Ovary (tissue), 9 donors: ENCODE measurements around the gene USP20. TPM values are rescaled to one million over a fixed set of nuclear protein-coding genes. Genes with fewer than 3 reads are reported as not detected.

ENCODE experiments used
- DNase-seq, 5 donors: peaks; one replicate each; pipeline ENCODE4 v3.0.0-alpha.2; 2019 to 2020
- H3K27ac ChIP-seq, 2 donors: fragments of 200-600 bp; one replicate each; pipeline versions ENCODE4 v1.5.1 to v1.8.0; 2019 to 2022
- H3K27me3 ChIP-seq: fragments of 200-600 bp; one replicate; pipeline ENCODE4 v1.8.0; 2022
- H3K36me3 ChIP-seq: fragments of 200-600 bp; sonication (generic); one replicate; pipeline ENCODE4 v1.5.1; 2019
- H3K4me1 ChIP-seq: one replicate; pipeline ENCODE4 v1.8.1; 2013; ENCODE audit warnings: mild to moderate bottlenecking, moderate library complexity; ENCODE audit not compliant: insufficient read depth
- H3K4me3 ChIP-seq: fragments of 200-600 bp; sonication (generic); one replicate; pipeline ENCODE4 v1.5.1; 2017
- H3K9me3 ChIP-seq, 2 donors: fragments of 200-600 bp in 1 of 2; sonication (generic) in 1 of 2; one replicate each; pipeline versions ENCODE4 v1.5.1 to v1.8.1; 2013 to 2019; ENCODE audit warnings: mild to moderate bottlenecking in 1 of 2, moderate library complexity in 1 of 2
- EP300 ChIP-seq: sonication (generic); formaldehyde crosslinking; IDR thresholded peaks from one replicate; pipeline ENCODE4 v1.6.1; 2017; ENCODE audit warnings: antibody characterized with exemption
- POLR2A ChIP-seq: fragments of 450-650 bp; IDR thresholded peaks from one replicate; pipeline ENCODE4 v1.6.1; 2017; ENCODE audit warnings: antibody characterized with exemption, mild to moderate bottlenecking, moderate library complexity
- WGBS, 3 donors: extraction: QIAGEN DNeasy Blood & Tissue Kit in 1 of 3; methylation state at CpG; one replicate each; pipeline versions ENCODE4 v1.1.5 to v1.1.7; 2013 to 2017; 5-methylcytosine and 5-hydroxymethylcytosine counted together
- intact Hi-C, 4 donors: fragments of 100-400 bp; cut with DNase I; formaldehyde crosslinking; loops; one replicate each; pipeline versions ENCODE4 v1.11.0 to v1.15.1; 2022 to 2023
- polyA plus RNA-seq, 2 donors: library from polyadenylated mRNA; stranded (reverse); fragments of 200-250 nt in 1 of 2; fragments of 350-450 nt in 1 of 2; fragmentation: Illumina TruSeq in 1 of 2; extraction: RNeasy Lipid Tissue Mini Kit (QIAGEN cat#74804) in 1 of 2; gene quantifications; one replicate each; pipeline ENCODE4 v1.2.3, GENCODE V29; 2013 to 2014
- total RNA-seq, 7 donors: library from RNA; depleted of rRNA in 2 of 7; stranded (reverse); fragments of >200 nt in 2 of 7; fragmentation: NEBNext Ultra II Directional in 3 of 7; extraction: Animal tissue kit (Norgen Biotek cat#: 25700) in 3 of 7; gene quantifications; one replicate each; pipeline versions ENCODE4 v1.1.0 to v1.2.4, GENCODE V29; 2016 to 2023
- TF ChIP-seq, protein P1 (sequence below), 3 donors: fragments of 450-650 bp in 2 of 3; fragments of 200-600 bp in 1 of 3; IDR thresholded peaks; one replicate each; pipeline versions ENCODE4 v1.5.1 to v1.8.0; 2016 to 2022; ENCODE audit warnings: antibody characterized with exemption in 3 of 3, mild to moderate bottlenecking in 1 of 3
- donor health status: DM: no; HTN: no; CAD: no; lungs with moderate emphysema.
- donor health status: DM: no; HTN: no; CAD: no.
- donor health status: Bipolar disorder and iron deficiency.
- donor health status: DM: yes; HTN: yes; CAD: no.
- donor health status: DM: no; HTN: no; CAD: no.
- donor health status: DM: yes; HTN: yes; CAD: no.

The USP20 gene
- total and polyA plus RNA-seq, 9 donors = 6.8 to 39.8 (median 30.7) TPM

DNA sequence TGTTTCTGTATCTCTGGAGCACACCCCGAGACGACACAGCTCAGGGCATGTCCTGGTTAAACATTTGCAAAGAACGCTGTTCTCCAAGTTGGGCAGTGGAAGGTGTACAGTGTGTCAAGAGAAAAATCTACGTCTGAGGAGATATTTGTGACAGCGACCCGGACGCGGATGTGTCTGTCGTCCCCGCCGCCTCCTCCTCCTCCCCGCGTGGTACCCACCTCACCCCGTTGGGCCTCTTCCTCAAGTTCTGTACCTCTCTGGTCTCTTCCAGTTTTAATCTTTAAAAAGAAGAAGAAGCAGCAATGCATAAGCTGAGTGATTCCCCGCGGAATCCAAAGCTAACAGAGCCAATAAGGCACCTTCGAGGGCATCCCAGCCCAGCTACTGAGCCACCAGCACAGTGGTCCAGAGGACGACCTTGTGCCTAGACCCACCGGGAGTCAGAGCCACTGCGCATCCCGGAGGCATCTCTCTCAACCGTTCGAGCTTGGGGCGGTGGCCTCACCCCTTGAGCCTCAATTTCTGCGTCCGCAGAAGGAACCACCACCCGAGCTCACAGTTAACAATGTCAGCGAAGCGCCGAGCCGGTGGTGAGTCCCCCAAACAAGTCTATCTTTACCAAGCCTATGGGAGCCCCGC is 650 bp upstream of the USP20 start:
- peak overlapping the region; percentile 41 to 49 for H3K27ac ChIP-seq
- intact Hi-C loops = no loop called here
- WGBS, 3 donors = 0 to 1% (median 0%) methylated on average over 32 of the region's 32 CpGs
- no peaks in the 10 kb centered on the region for H3K36me3 ChIP-seq
- DNase-seq = no peak
- H3K9me3 ChIP-seq = no peaks in the 10 kb centered on the region
- H3K4me3 ChIP-seq = peak overlapping the region; percentile 97
- TF ChIP-seq, protein P1, sequence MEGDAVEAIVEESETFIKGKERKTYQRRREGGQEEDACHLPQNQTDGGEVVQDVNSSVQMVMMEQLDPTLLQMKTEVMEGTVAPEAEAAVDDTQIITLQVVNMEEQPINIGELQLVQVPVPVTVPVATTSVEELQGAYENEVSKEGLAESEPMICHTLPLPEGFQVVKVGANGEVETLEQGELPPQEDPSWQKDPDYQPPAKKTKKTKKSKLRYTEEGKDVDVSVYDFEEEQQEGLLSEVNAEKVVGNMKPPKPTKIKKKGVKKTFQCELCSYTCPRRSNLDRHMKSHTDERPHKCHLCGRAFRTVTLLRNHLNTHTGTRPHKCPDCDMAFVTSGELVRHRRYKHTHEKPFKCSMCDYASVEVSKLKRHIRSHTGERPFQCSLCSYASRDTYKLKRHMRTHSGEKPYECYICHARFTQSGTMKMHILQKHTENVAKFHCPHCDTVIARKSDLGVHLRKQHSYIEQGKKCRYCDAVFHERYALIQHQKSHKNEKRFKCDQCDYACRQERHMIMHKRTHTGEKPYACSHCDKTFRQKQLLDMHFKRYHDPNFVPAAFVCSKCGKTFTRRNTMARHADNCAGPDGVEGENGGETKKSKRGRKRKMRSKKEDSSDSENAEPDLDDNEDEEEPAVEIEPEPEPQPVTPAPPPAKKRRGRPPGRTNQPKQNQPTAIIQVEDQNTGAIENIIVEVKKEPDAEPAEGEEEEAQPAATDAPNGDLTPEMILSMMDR (IDR thresholded peaks at IDR 0.05) = no peak
- no peak for TF ChIP-seq EP300
- no peaks in the 10 kb centered on the region for H3K27me3 ChIP-seq
- H3K4me1 ChIP-seq = peaks cover 9% of the 10 kb centered on the region

DNA sequence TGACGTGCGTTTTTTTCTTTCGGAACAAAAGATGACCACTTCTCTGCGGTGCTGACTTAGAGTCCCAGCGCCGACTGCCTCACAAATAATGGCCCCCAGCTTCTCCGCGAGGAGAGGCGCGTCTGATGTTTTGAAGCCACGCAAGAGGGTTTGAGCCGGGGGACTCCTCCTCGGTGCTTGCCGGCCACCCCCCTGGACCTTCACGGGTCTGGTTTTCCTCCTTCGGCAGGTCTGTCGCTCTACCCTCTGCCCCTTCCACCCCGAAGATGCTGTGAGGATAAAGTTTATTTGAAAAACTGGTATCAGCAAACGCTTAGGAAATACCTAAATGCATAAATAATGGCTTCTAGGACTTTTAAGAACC is 584 bp downstream of the USP20 start:
- intact Hi-C loops = no loop called here

DNA sequence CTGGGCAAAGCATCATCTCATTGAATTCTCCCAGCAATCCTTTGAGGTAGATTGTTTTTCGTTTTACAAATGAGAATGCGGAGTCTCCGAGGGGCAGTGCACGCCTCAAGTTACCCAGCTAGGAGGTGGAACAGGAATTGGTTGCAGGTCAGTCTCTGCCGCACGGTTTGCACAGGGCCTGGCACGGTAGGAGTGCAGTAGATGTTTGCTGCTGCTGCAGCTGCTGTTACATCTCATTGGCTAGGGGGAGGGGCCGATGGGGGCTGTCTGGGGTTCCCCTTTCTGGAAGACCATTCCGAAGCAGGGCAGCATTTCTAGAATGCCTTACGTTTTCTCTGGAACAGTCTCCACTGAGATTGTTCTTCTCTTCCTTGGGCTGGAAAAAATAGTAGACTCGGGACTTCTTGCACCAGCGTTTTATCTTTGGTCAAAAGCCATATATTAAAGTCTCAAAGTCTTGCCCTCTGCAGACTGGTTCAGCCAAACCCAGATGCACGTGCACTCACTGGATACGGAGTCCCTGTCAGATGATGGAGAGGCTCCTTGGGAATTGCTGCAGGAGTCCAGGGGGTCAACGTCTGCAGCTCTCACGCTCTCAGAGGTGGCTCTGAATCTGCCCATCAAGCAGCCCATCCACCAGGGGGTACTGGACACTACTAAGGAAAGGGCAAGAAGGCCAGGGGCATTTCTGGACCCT is 1.2 kb downstream of the USP20 start:
- Histone ChIP-seq H3K36me3 (no peaks in the 10 kb centered on the region), H3K27me3 (no peaks in the 10 kb centered on the region), H3K4me3 (peak overlapping the region; percentile 97), H3K4me1 (peaks cover 9% of the 10 kb centered on the region), H3K27ac (no peak overlapping the region), H3K9me3 (no peaks in the 10 kb centered on the region)
- WGBS, 3 donors = 18 to 26% (median 24%) methylated on average over 16 of the region's 16 CpGs
- no peak for DNase-seq
- intact Hi-C loops = no loop called here
- TF ChIP-seq EP300 (no peak), POLR2A (no peak)
- TF ChIP-seq, protein P1 (IDR thresholded peaks at IDR 0.05) = no peak

More for the DNA sequence above, 584 bp downstream of the USP20 start:
- H3K4me3 ChIP-seq = peak overlapping the region; percentile 97
- TF ChIP-seq EP300 (no peak), POLR2A (no peak)
- TF ChIP-seq, protein P1 (IDR thresholded peaks at IDR 0.05) = no peak
- no peaks in the 10 kb centered on the region for H3K9me3 ChIP-seq
- no peak for DNase-seq
- no peaks in the 10 kb centered on the region for H3K36me3 ChIP-seq
- peaks cover 9% of the 10 kb centered on the region for H3K4me1 ChIP-seq
- WGBS, 3 donors = 0% methylated on average over 19 of the region's 19 CpGs
- peak overlapping the region; percentile 52 to 72 for H3K27ac ChIP-seq
- H3K27me3 ChIP-seq = no peaks in the 10 kb centered on the region

DNA sequence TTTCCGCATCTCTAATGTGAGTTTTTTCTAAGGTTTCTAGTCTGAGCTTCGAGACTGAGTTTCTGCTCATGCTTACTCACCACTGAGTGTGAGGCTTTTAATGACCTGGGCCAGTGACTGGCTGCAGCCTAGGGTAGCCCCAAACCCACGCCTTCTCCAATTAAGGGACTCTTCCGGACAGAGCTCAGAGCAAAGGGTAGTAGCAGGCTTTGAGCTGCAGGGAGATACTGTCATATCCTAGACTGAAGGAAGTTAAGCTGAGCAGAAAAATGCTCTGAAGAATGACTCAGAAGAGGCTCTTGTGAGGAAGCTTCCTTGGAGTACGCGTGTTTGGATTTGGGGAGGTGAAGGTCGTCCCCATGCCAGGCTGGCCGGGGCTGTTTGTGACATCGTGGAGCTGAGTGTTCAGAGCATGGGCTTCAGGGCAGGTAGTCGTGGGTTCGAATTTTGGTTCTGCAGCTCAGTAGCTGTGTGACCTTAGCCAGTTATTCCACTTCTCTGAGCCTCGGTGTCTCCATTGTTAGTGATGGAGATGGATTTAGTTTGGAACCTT is 3.5 kb downstream of the USP20 start:
- no peaks in the 10 kb centered on the region for H3K36me3 ChIP-seq
- no peaks in the 10 kb centered on the region for H3K9me3 ChIP-seq
- 77 to 85% (median 81%) methylated on average over 12 of the region's 12 CpGs for WGBS, 3 donors
- no peak for DNase-seq
- intact Hi-C loops = no loop called here
- TF ChIP-seq, protein P1 (IDR thresholded peaks at IDR 0.05) = no peak
- TF ChIP-seq EP300 (no peak), POLR2A (no peak)
- H3K4me3 ChIP-seq = no peak overlapping the region
- no peaks in the 10 kb centered on the region for H3K27me3 ChIP-seq
- peaks cover 9% of the 10 kb centered on the region for H3K4me1 ChIP-seq
- no peak overlapping the region for H3K27ac ChIP-seq
